ENCODE results near the gene ST6GALNAC5.
"Not testable (repeated sequence)": the region's sequence is repeated elsewhere in the genome, so short reads cannot be mapped to it uniquely, and the experiment has no call there.

Gene ST6GALNAC5

GRCh38 chr1:76868154-76868882 is 1.0 kb downstream of the ST6GALNAC5 start:
- DNase-seq = no peak

- DNase-seq = no peak
These were observed 1.6 kb downstream of the ST6GALNAC5 start for GRCh38 chr1:76868916-76869315.

- no peak for DNase-seq
These were observed 2.8 kb downstream of the ST6GALNAC5 start for GRCh38 chr1:76870037-76870436.

GRCh38 chr1:76871355-76871974 is 4.2 kb downstream of the ST6GALNAC5 start:
- DNase-seq = no peak

- no peak for DNase-seq
These were observed 5.7 kb downstream of the ST6GALNAC5 start for GRCh38 chr1:76872944-76873343.

- DNase-seq = no peak
These were observed 9.5 kb downstream of the ST6GALNAC5 start for GRCh38 chr1:76876655-76877395.

GRCh38 chr1:76879014-76879413 is 11.7 kb downstream of the ST6GALNAC5 start:
- not testable (repeated sequence) for DNase-seq

GRCh38 chr1:76881762-76882161 is 14.5 kb downstream of the ST6GALNAC5 start:
- DNase-seq = no peak

GRCh38 chr1:76891931-76892622 is 24.8 kb downstream of the ST6GALNAC5 start:
- peak; percentile 36 for DNase-seq

GRCh38 chr1:76892675-76893074 is 25.4 kb downstream of the ST6GALNAC5 start:
- DNase-seq = no peak

GRCh38 chr1:76901158-76901767 is 34.0 kb downstream of the ST6GALNAC5 start:
- DNase-seq = peak; percentile 20

- DNase-seq = no peak
These were observed 38.8 kb downstream of the ST6GALNAC5 start for GRCh38 chr1:76905876-76906595.

- no peak for DNase-seq
These were observed 42.0 kb downstream of the ST6GALNAC5 start for GRCh38 chr1:76909311-76909710.

- no peak for DNase-seq
These were observed 51.8 kb downstream of the ST6GALNAC5 start for GRCh38 chr1:76919085-76919484.

GRCh38 chr1:76921590-76921989 is 54.3 kb downstream of the ST6GALNAC5 start:
- no peak for DNase-seq

GRCh38 chr1:76925825-76926224 is 58.5 kb downstream of the ST6GALNAC5 start:
- DNase-seq = no peak

- no peak for DNase-seq
These were observed 61.2 kb downstream of the ST6GALNAC5 start for GRCh38 chr1:76928522-76928921.

GRCh38 chr1:76929136-76929535 is 61.9 kb downstream of the ST6GALNAC5 start:
- DNase-seq = no peak

- no peak for DNase-seq
These were observed 66.9 kb downstream of the ST6GALNAC5 start for GRCh38 chr1:76933847-76934815.

- DNase-seq = no peak
These were observed 71.0 kb downstream of the ST6GALNAC5 start for GRCh38 chr1:76938304-76938703.

Data from GF-D8 (cell line).